Chondrocyte (in vitro differentiated cells): ENCODE measurements around the gene RAB13. TPM values are rescaled to one million over a fixed set of nuclear protein-coding genes. Genes with fewer than 3 reads are reported as not detected.

Experiments
- DNase-seq: peaks from one replicate; pipeline ENCODE4 v3.0.0; 2021; ENCODE audit warnings: mixed read lengths, low spot score
- H3K27ac Mint-ChIP-seq: one replicate; pipeline ENCODE4 v1.8.0; 2021; ENCODE audit warnings: mild to moderate bottlenecking, moderate library complexity, mixed read lengths; ENCODE audit not compliant: unreplicated experiment
- H3K27me3 Mint-ChIP-seq: 2 replicates; pipeline ENCODE4 v1.8.0; 2021; ENCODE audit warnings: low read depth, mixed read lengths
- H3K36me3 Mint-ChIP-seq: 2 replicates; pipeline ENCODE4 v1.8.0; 2021; ENCODE audit warnings: low read depth, mixed read lengths
- H3K4me1 Mint-ChIP-seq: 2 replicates; pipeline ENCODE4 v1.8.0; 2021; ENCODE audit warnings: low read depth, mild to moderate bottlenecking, mixed read lengths
- H3K4me3 Mint-ChIP-seq: one replicate; pipeline ENCODE4 v1.8.0; 2021; ENCODE audit warnings: mild to moderate bottlenecking, moderate library complexity, mixed read lengths; ENCODE audit not compliant: unreplicated experiment
- H3K9me3 Mint-ChIP-seq: 2 replicates; pipeline ENCODE4 v1.8.0; 2021; ENCODE audit warnings: low read depth, mixed read lengths
- CTCF ChIP-seq: fragments of 200-600 bp; sonication (generic); IDR thresholded peaks from 2 replicates; pipeline ENCODE4 v1.5.0; 2021; ENCODE audit warnings: antibody characterized with exemption, mild to moderate bottlenecking, moderate library complexity
- total RNA-seq: library from RNA; stranded (reverse); gene quantifications from 3 replicates; pipeline ENCODE4 v1.2.1, GENCODE V29; 2021

Gene RAB13
- total RNA-seq, 1 donor from 2014 or later, result 116 TPM

- peaks cover 16% of the 10 kb centered on the region for H3K36me3 Mint-ChIP-seq
- no peak for DNase-seq
- TF ChIP-seq CTCF, result no peak
- no peaks in the 10 kb centered on the region for H3K9me3 Mint-ChIP-seq
- peaks cover 27% of the 10 kb centered on the region for H3K4me1 Mint-ChIP-seq
- H3K27ac Mint-ChIP-seq, result peak overlapping the region; percentile 94
- peak overlapping the region; percentile 95 for H3K4me3 Mint-ChIP-seq
- no peaks in the 10 kb centered on the region for H3K27me3 Mint-ChIP-seq
Observed at GRCh38 chr1:153976819-153977249, 9.3 kb downstream of the RAB13 start.

GRCh38 chr1:153973525-153973924, 12.6 kb downstream of the RAB13 start:
- no peak for DNase-seq
- Mint-ChIP-seq H3K27me3 (no peaks in the 10 kb centered on the region), H3K4me1 (peaks cover 24% of the 10 kb centered on the region), H3K36me3 (peaks cover 11% of the 10 kb centered on the region), H3K4me3 (no peak overlapping the region), H3K27ac (no peak overlapping the region), H3K9me3 (no peaks in the 10 kb centered on the region)
- TF ChIP-seq CTCF, result no peak

GRCh38 chr1:153973071-153973470, 13.1 kb downstream of the RAB13 start:
- no peaks in the 10 kb centered on the region for H3K9me3 Mint-ChIP-seq
- peaks cover 23% of the 10 kb centered on the region for H3K4me1 Mint-ChIP-seq
- no peak for DNase-seq
- no peaks in the 10 kb centered on the region for H3K27me3 Mint-ChIP-seq
- H3K4me3 Mint-ChIP-seq, result no peak overlapping the region
- no peak overlapping the region for H3K27ac Mint-ChIP-seq
- H3K36me3 Mint-ChIP-seq, result peaks cover 11% of the 10 kb centered on the region
- TF ChIP-seq CTCF, result no peak

GRCh38 chr1:153970346-153970745, 15.8 kb downstream of the RAB13 start:
- no peak for DNase-seq
- no peaks in the 10 kb centered on the region for H3K9me3 Mint-ChIP-seq
- H3K36me3 Mint-ChIP-seq, result peaks cover 5% of the 10 kb centered on the region
- H3K27me3 Mint-ChIP-seq, result no peaks in the 10 kb centered on the region
- no peak overlapping the region for H3K27ac Mint-ChIP-seq
- no peak for TF ChIP-seq CTCF
- no peak overlapping the region for H3K4me3 Mint-ChIP-seq
- H3K4me1 Mint-ChIP-seq, result peaks cover 28% of the 10 kb centered on the region

GRCh38 chr1:153968972-153969371, 17.2 kb downstream of the RAB13 start:
- H3K4me1 Mint-ChIP-seq, result peaks cover 37% of the 10 kb centered on the region
- TF ChIP-seq CTCF, result no peak
- no peak overlapping the region for H3K4me3 Mint-ChIP-seq
- no peaks in the 10 kb centered on the region for H3K9me3 Mint-ChIP-seq
- DNase-seq, result no peak
- H3K27me3 Mint-ChIP-seq, result no peaks in the 10 kb centered on the region
- no peaks in the 10 kb centered on the region for H3K36me3 Mint-ChIP-seq
- H3K27ac Mint-ChIP-seq, result no peak overlapping the region
